Panc1 (cell line): ENCODE results near the gene LRP2.

Experiments used
- POLR2AphosphoS5 ChIP-seq: IDR thresholded peaks from 2 replicates; pipeline ENCODE4 v1.6.1; 2012; ENCODE audit warnings: mild to moderate bottlenecking, low read depth, low read length, moderate library complexity
- REST ChIP-seq, 2 experiments: IDR thresholded peaks; 2 replicates each; pipeline ENCODE4 v1.6.1; 2011 to 2012; ENCODE audit warnings: low read depth in 2 of 2, control low read depth in 1 of 2, low read length in 1 of 2, mild to moderate bottlenecking in 1 of 2, moderate library complexity in 1 of 2; ENCODE audit not compliant: insufficient read depth in 1 of 2

GRCh38 chr2:169208026-169208425, 154.3 kb downstream of the LRP2 start:
- TF ChIP-seq POLR2AphosphoS5 (no peak), REST (IDR thresholded peaks at IDR 0.05; ENCODE audit: insufficient read depth in 1 of 2, low read depth in 2 of 2, low read length in 1 of 2) (no peak)
